ENCODE data around the gene ZNF749. TPM values are rescaled to one million over a fixed set of nuclear protein-coding genes. Genes with fewer than 3 reads are reported as not detected.
A peak's percentile ranks its signal among the peaks of the same experiment; 100 is the strongest.

ZNF749 gene
- total and polyA plus RNA-seq, 7 donors, result 5.1 to 22.4 (median 10.1) TPM

DNA sequence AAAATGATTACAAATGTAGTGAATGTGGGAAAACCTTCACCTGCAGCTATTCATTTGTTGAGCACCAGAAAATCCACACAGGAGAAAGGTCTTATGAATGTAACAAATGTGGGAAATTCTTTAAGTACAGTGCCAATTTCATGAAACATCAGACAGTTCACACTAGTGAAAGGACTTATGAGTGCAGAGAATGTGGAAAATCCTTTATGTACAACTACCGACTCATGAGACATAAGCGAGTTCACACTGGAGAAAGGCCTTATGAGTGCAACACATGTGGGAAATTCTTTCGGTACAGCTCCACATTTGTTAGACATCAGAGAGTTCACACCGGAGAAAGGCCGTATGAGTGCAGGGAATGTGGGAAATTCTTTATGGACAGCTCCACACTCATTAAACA is 36.3 kb upstream of the ZNF749 start:
- WGBS, 3 donors, result 95 to 97% (median 96%) methylated on average over 5 of the region's 5 CpGs
- H3K27me3 ChIP-seq (ENCODE audit: insufficient read depth in 3 of 3, low read length in 2 of 3), result no peaks in the 10 kb centered on the region
- no peak overlapping the region for H3K27ac ChIP-seq
- peaks cover 46% of the 10 kb centered on the region for H3K9me3 ChIP-seq
- H3K4me1 ChIP-seq, result no peaks in the 10 kb centered on the region
- intact Hi-C loops (cut with DNase I), result no loop called here
- no peak for DNase-seq
- H3K4me3 ChIP-seq, result no peak overlapping the region
- H3K36me3 ChIP-seq (ENCODE audit: insufficient read depth in 1 of 2, low read depth in 1 of 2), result peaks cover 36 to 62% of the 10 kb centered on the region in 2 donors
- no peak for ATAC-seq
- TF ChIP-seq, protein P1, sequence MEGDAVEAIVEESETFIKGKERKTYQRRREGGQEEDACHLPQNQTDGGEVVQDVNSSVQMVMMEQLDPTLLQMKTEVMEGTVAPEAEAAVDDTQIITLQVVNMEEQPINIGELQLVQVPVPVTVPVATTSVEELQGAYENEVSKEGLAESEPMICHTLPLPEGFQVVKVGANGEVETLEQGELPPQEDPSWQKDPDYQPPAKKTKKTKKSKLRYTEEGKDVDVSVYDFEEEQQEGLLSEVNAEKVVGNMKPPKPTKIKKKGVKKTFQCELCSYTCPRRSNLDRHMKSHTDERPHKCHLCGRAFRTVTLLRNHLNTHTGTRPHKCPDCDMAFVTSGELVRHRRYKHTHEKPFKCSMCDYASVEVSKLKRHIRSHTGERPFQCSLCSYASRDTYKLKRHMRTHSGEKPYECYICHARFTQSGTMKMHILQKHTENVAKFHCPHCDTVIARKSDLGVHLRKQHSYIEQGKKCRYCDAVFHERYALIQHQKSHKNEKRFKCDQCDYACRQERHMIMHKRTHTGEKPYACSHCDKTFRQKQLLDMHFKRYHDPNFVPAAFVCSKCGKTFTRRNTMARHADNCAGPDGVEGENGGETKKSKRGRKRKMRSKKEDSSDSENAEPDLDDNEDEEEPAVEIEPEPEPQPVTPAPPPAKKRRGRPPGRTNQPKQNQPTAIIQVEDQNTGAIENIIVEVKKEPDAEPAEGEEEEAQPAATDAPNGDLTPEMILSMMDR (IDR thresholded peaks at IDR 0.05), result no peak

DNA sequence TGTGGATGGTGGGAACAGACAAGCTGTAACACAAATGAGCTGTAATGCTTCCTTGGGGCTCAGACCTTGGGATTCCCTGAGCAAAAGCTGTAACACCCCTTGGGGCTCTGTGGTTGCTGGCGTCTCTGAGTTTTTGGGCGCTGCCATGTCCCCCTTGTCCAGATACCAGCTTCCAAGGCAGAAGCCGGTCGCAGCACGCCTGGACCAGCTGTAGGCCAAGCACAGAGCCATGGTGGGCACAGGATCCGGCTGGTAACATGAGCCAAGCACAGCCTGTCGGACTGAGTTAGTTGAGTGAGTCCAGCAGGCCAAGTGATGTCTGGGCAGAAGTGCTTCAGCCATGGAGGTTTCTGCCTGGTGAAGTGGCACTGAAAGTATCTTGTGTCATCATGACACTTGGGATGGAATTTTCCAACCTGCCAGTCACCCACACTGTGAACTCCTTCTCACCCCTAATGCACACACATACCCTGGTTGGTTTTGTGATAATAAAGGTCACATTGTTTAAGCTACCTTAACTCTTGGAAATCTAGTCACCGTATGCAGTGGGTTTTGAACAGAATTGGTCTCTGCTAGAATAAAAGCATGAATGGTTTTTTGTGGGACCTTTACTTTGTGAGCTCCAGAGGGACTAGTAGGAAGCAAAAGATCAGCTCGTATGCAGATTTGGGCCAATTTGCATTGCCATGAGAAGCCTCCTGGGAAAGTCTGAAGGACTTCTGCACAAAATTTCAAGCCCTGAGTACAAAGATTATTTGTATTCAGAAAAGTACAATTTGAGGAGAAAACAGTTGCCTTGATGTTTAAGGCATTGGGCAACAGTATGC is 31.2 kb upstream of the ZNF749 start:
- Histone ChIP-seq H3K4me1 (no peaks in the 10 kb centered on the region), H3K27ac (no peak overlapping the region), H3K27me3 (ENCODE audit: insufficient read depth in 3 of 3, low read length in 2 of 3) (no peaks in the 10 kb centered on the region), H3K36me3 (ENCODE audit: insufficient read depth in 1 of 2, low read depth in 1 of 2) (peaks cover 7 to 18% of the 10 kb centered on the region in 2 donors), H3K9me3 (peaks cover 33% of the 10 kb centered on the region), H3K4me3 (no peak overlapping the region)
- no peak for ATAC-seq
- intact Hi-C loops (cut with DNase I), result no loop called here
- TF ChIP-seq, protein P1 (IDR thresholded peaks at IDR 0.05), result no peak
- no peak for DNase-seq
- 88 to 90% (median 88%) methylated on average over 9 of the region's 9 CpGs for WGBS, 3 donors

DNA sequence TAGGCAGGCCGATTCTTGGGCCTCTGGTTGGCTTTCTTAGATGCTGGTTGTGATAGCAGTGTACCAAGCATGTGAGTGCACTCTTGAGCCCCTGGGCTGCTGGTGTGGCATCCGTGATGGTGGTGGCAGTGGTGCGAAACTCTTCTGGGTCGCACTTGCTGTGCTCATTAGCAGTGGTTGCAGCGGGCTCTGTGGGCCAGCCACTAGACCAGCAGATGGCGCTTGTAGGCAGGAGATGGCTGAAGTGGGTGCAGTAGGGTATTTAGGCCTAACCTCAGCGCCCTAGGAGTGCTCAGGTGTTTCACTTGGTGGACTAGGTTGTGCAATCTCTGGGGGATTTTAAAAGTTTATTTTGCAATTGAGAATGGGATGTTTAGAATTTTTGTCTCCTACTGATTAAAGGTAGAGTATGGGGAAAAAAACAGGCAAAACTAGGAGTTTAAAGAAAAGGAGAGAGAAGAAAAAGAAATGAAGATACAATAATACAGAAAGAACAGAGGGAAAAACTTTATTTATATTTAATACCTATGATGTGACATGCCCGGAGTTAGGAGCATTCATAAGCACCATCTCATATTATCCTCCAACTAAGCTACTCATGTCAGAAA is 28.5 kb upstream of the ZNF749 start:
- TF ChIP-seq, protein P1 (IDR thresholded peaks at IDR 0.05), result peak; percentile 46
- intact Hi-C loops (cut with DNase I), result no loop called here
- Histone ChIP-seq H3K4me3 (no peak overlapping the region), H3K27ac (no peak overlapping the region), H3K4me1 (peaks cover under 1% of the 10 kb centered on the region), H3K36me3 (ENCODE audit: insufficient read depth in 1 of 2, low read depth in 1 of 2) (no peaks in the 10 kb centered on the region), H3K9me3 (peaks cover 16% of the 10 kb centered on the region), H3K27me3 (ENCODE audit: insufficient read depth in 3 of 3, low read length in 2 of 3) (no peaks in the 10 kb centered on the region)
- ATAC-seq (peak in 3 of 4 donors; percentile 31 to 53 (median 51)), DNase-seq (peak; percentile 41 to 62)
- 11 to 17% (median 15%) methylated on average over 8 of the region's 8 CpGs for whole genome bisulfite sequencing, 3 donors

DNA sequence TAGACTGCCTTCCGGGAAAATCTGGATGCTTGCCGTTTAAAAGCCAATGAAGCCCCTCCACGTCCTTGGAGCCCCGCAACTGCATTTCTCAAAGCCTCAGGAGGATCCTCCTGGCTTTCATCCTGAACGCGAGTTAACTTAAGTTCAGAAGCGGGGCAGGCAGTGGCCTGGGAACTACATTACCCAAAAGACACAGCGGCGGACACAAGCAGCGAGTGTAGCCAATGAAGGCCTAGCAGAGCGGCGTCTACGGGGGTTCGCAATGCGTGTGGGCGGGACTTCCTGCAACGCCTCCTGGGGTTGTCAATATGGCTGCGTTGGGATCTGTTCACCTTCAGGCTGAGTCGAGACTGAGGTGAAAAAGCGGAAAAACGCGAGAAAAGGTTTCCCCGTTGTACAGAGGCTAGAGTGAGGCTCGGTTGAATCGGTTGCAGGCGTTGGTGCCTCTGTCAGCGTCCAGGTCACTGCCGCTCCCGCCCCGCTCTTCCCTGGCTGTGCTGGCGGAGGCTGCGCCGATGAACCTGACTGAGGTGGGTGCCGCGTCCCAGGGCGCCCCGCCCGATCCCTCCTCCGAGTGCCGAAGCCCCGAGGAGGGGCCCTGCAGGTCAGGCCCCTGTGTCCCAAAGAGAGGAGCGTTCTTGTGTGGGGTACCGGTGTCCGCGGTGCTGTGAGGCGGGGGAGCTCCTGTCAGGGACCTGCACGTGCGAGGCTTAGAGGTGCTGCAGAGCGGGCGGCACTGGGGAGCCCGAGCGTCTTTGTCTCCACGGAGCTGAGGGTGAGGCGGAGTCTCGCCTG is 24.1 kb upstream of the ZNF749 start, which contains the start of gene ZNF17:
Gene ZNF17 (plus strand): TSS at position 285 of the 795 bp plus-strand sequence. CDS start 2,455 bp downstream, outside the sequence.
- ATAC-seq (peak; percentile 100), DNase-seq (peak; percentile 93 to 97)
- Histone ChIP-seq H3K27me3 (ENCODE audit: insufficient read depth in 3 of 3, low read length in 2 of 3) (no peaks in the 10 kb centered on the region), H3K27ac (peak within 1 kb of the TSS; percentile 78), H3K9me3 (no peaks in the 10 kb centered on the region), H3K4me1 (peaks cover 7% of the 10 kb centered on the region), H3K4me3 (peak within 1 kb of the TSS; percentile 99), H3K36me3 (ENCODE audit: insufficient read depth in 1 of 2, low read depth in 1 of 2) (peaks cover 3 to 25% of the 10 kb centered on the region in 2 donors)
- TF ChIP-seq, protein P1 (IDR thresholded peaks at IDR 0.05), result no peak
- intact Hi-C loops (cut with DNase I), result no loop called here
- WGBS, 3 donors, result 0% methylated on average over 53 to 55 of the region's 55 CpGs
